Smooth muscle cell (in vitro differentiated cells): Measurements from ENCODE around the gene VWA3A. TPM values are rescaled to one million over a fixed set of nuclear protein-coding genes. Genes with fewer than 3 reads are reported as not detected.

Source experiments
- DNase-seq: peaks from one replicate; lab custom pipeline; 2025; ENCODE audit not compliant: unreplicated experiment; lab: John Stamatoyannopoulos, UW
- H2AFZ ChIP-seq: fragments of 200-600 bp; sonication (generic); 2 replicates; pipeline ENCODE4 v1.6.0; 2016; ENCODE audit warnings: antibody characterized with exemption, low read depth, mild to moderate bottlenecking
- H3F3A ChIP-seq: fragments of 200-600 bp; sonication (generic); 2 replicates; pipeline ENCODE4 v1.6.0; 2017; ENCODE audit warnings: antibody characterized with exemption, low read depth
- H3K27ac ChIP-seq: fragments of 200-600 bp; sonication (generic); 2 replicates; pipeline ENCODE4 v1.5.1; 2016; ENCODE audit warnings: low read depth, mild to moderate bottlenecking
- H3K27me3 ChIP-seq: fragments of 200-600 bp; sonication (generic); 2 replicates; pipeline ENCODE4 v1.6.1; 2016; ENCODE audit warnings: low read depth, mild to moderate bottlenecking
- H3K36me3 ChIP-seq: fragments of 200-600 bp; sonication (generic); 2 replicates; pipeline ENCODE4 v1.5.1; 2016; ENCODE audit warnings: low read depth
- H3K4me1 ChIP-seq: fragments of 200-600 bp; sonication (generic); 2 replicates; pipeline ENCODE4 v1.5.1; 2016; ENCODE audit warnings: low read depth
- H3K4me2 ChIP-seq: fragments of 200-600 bp; sonication (generic); 2 replicates; pipeline ENCODE4 v1.6.0; 2016; ENCODE audit warnings: mild to moderate bottlenecking
- H3K4me3 ChIP-seq: fragments of 200-600 bp; sonication (generic); 2 replicates; pipeline ENCODE4 v1.5.1; 2016; ENCODE audit warnings: mild to moderate bottlenecking
- H3K79me2 ChIP-seq: fragments of 200-600 bp; sonication (generic); 2 replicates; pipeline ENCODE4 v1.6.0; 2016; ENCODE audit warnings: low read depth, mild to moderate bottlenecking
- H3K9ac ChIP-seq: fragments of 200-600 bp; sonication (generic); 2 replicates; pipeline ENCODE4 v1.6.0; 2016; ENCODE audit warnings: low read depth
- H3K9me3 ChIP-seq: fragments of 200-600 bp; sonication (generic); replicated peaks from 2 replicates; pipeline ENCODE4 v1.5.1; 2016; ENCODE audit warnings: low read depth
- H4K20me1 ChIP-seq: fragments of 200-600 bp; sonication (generic); 2 replicates; pipeline ENCODE4 v1.6.0; 2016; ENCODE audit warnings: low read depth
- WGBS: methylation state at CpG from one replicate; pipeline ENCODE4 v1.1.7; 2016; ENCODE audit warnings: low lambda C conversion rate; 5-methylcytosine and 5-hydroxymethylcytosine counted together
- polyA plus RNA-seq: library from polyadenylated mRNA; unstranded; fragments of >200 nt; fragmentation: Nextera tagmentation; extraction: Ambion mirVana; gene quantifications from 2 replicates; pipeline ENCODE4 v1.2.1, GENCODE V29; 2016
- total RNA-seq: library from RNA; depleted of rRNA; stranded (reverse); fragments of >200 nt; gene quantifications from 2 replicates; pipeline ENCODE4 v1.2.3, GENCODE V29; 2014
- TF ChIP-seq, protein P1 (sequence below): fragments of 200-600 bp; sonication (generic); IDR thresholded peaks from 2 replicates; pipeline ENCODE4 v1.5.1; 2017; ENCODE audit warnings: borderline replicate concordance, mild to moderate bottlenecking, antibody characterized with exemption; ENCODE audit not compliant: insufficient read depth, poor library complexity, severe bottlenecking

Gene VWA3A
- total and polyA plus RNA-seq, 2 experiments from 2014 or later, result not detected

- no peak overlapping the region for H3K4me2 ChIP-seq
- no peaks in the 10 kb centered on the region for H3K9me3 ChIP-seq
- H2AFZ ChIP-seq, result no peak overlapping the region
- WGBS, result 98% methylated on average over 2 of the region's 2 CpGs
- no peaks in the 10 kb centered on the region for H3F3A ChIP-seq
- no peak overlapping the region for H3K27ac ChIP-seq
- TF ChIP-seq, protein P1, sequence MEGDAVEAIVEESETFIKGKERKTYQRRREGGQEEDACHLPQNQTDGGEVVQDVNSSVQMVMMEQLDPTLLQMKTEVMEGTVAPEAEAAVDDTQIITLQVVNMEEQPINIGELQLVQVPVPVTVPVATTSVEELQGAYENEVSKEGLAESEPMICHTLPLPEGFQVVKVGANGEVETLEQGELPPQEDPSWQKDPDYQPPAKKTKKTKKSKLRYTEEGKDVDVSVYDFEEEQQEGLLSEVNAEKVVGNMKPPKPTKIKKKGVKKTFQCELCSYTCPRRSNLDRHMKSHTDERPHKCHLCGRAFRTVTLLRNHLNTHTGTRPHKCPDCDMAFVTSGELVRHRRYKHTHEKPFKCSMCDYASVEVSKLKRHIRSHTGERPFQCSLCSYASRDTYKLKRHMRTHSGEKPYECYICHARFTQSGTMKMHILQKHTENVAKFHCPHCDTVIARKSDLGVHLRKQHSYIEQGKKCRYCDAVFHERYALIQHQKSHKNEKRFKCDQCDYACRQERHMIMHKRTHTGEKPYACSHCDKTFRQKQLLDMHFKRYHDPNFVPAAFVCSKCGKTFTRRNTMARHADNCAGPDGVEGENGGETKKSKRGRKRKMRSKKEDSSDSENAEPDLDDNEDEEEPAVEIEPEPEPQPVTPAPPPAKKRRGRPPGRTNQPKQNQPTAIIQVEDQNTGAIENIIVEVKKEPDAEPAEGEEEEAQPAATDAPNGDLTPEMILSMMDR, result no peak
- H3K27me3 ChIP-seq, result no peaks in the 10 kb centered on the region
- H3K9ac ChIP-seq, result no peak overlapping the region
- H3K4me3 ChIP-seq, result no peak overlapping the region
- H3K36me3 ChIP-seq, result no peaks in the 10 kb centered on the region
- no peak for DNase-seq
- peaks cover 7% of the 10 kb centered on the region for H3K4me1 ChIP-seq
- no peaks in the 10 kb centered on the region for H4K20me1 ChIP-seq
- no peaks in the 10 kb centered on the region for H3K79me2 ChIP-seq
Observed at GRCh38 chr16:22188267-22188594, 95.9 kb downstream of the VWA3A start.

- 50% methylated on average over 8 of the region's 8 CpGs for WGBS
- TF ChIP-seq, protein P1, result peak; percentile 81
- no peak overlapping the region for H3K27ac ChIP-seq
Observed at GRCh38 chr16:22188595-22189442, 96.5 kb downstream of the VWA3A start.

DNA sequence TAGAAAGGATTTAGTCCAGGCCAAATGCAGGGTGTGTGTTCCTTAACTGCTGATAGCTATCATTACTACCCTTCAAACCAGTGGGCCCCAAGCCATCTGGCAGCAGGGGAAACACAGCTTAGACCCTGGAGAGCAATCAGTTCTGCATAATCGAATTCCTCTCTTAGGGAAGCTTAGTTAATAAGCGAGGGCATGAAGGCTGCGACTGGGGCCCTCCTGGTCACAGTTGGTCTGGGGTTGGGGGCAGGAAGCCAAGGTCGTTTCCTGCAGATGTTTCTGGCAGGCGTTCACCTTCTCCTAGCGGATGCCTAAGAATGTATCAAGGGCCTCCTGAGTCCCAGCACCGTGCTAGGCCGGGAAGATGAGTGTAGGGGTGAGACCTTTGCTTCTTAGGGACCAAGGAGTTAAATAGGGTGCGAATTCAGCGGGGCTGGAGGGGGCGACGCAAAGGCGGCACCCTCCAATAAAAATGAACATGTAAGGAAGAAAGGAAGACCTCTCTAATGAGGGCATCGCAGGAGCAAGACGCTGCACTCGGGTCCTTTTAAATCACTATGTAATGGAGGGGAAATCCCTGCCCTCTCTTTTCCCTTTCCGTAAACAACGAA is 97.2 kb downstream of the VWA3A start:
- H3K9me3 ChIP-seq, result no peaks in the 10 kb centered on the region
- H3K4me2 ChIP-seq, result peak overlapping the region; percentile 93
- peak overlapping the region; percentile 86 for H2AFZ ChIP-seq
- no peak for DNase-seq
- peak overlapping the region; percentile 65 for H3K4me3 ChIP-seq
- H3K9ac ChIP-seq, result no peak overlapping the region
- no peaks in the 10 kb centered on the region for H4K20me1 ChIP-seq
- H3K79me2 ChIP-seq, result no peaks in the 10 kb centered on the region
- peaks cover 7% of the 10 kb centered on the region for H3K4me1 ChIP-seq
- no peaks in the 10 kb centered on the region for H3F3A ChIP-seq
- no peaks in the 10 kb centered on the region for H3K36me3 ChIP-seq
- H3K27me3 ChIP-seq, result no peaks in the 10 kb centered on the region
- WGBS, result 22% methylated on average over 18 of the region's 18 CpGs
- H3K27ac ChIP-seq, result peak overlapping the region; percentile 50
- TF ChIP-seq, protein P1, result no peak

More at GRCh38 chr16:22188595-22189442, 96.5 kb downstream of the VWA3A start:
- Histone ChIP-seq H3K36me3 (no peaks in the 10 kb centered on the region), H3K4me3 (no peak overlapping the region), H4K20me1 (no peaks in the 10 kb centered on the region), H2AFZ (no peak overlapping the region), H3K9ac (no peak overlapping the region), H3K79me2 (no peaks in the 10 kb centered on the region), H3K27me3 (no peaks in the 10 kb centered on the region), H3F3A (no peaks in the 10 kb centered on the region), H3K4me1 (peaks cover 7% of the 10 kb centered on the region), H3K4me2 (no peak overlapping the region), H3K9me3 (no peaks in the 10 kb centered on the region)
- DNase-seq, result peak; percentile 8
